ENCODE results near the gene ADCY7. TPM values are rescaled to one million over a fixed set of nuclear protein-coding genes. Genes with fewer than 3 reads are reported as not detected.

Gene ADCY7
- total and polyA plus RNA-seq, 9 of the 15 experiments (the other 6 are each of a cell fraction or from before 2014, with no cell fraction given) = 2.3 to 108 (median 28.6) TPM

DNA sequence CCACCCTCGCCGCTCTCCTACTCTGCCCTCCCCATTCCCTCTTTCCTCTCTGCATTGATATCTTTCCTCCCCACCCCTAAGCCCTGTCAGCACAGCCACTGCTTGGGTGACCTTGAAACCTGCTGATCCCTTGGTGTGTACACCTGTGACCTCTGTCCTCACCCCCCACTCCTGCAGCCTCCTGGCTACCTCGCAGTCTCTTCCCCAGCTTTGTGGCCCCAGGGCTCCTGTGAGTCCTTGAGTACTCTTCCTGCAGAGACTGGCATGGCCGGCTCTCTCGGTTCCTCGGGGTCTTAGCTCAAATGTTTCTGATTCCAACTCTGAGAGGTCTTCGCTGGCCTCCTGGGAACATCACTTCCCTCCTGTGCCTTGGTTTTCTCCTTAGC lies 31.7 kb downstream of the ADCY7 start:
- Histone ChIP-seq H3K9ac (ENCODE audit: insufficient read depth in 1 of 2, low read depth in 2 of 2, low read length in 2 of 2) (no peak overlapping the region), H3K4me2 (ENCODE audit: insufficient read depth, low read length) (no peak overlapping the region), H4K20me1 (replicated peaks; ENCODE audit: control insufficient read depth, insufficient read depth, low read length) (peaks cover 6% of the 10 kb centered on the region; the same call in 1 of the 2 replicates), H3K9me1 (ENCODE audit: control insufficient read depth, insufficient read depth, low read length) (no peaks in the 10 kb centered on the region), H2AFZ (ENCODE audit: low read depth, low read length) (no peak overlapping the region), H3K4me1 (replicated peaks in 1 of 2; ENCODE audit: control insufficient read depth in 2 of 2, insufficient read depth in 2 of 2, low read length in 2 of 2) (peaks cover 0 to 31% of the 10 kb centered on the region in 2 experiments; a peak in 1 of 5 replicates), H3K4me3 (no peak overlapping the region), H3K27ac (ENCODE audit: extremely low read depth, low read depth, low read length) (no peak overlapping the region), H3K9me3 (replicated peaks; ENCODE audit: control insufficient read depth, insufficient read depth, low read depth, low read length) (no peaks in the 10 kb centered on the region), H3K27me3 (ENCODE audit: control insufficient read depth in 2 of 2, insufficient read depth in 2 of 2, low read length in 2 of 2) (no peaks in the 10 kb centered on the region), H3K36me3 (ENCODE audit: control insufficient read depth, insufficient read depth, low read length) (peaks cover 91% of the 10 kb centered on the region; the same call in 2 of the 3 replicates), H3K79me2 (ENCODE audit: control insufficient read depth, insufficient read depth, low read length) (no peaks in the 10 kb centered on the region)
- POLR2A ChIA-PET = no interaction called here
- no peak for FAIRE-seq
- in situ Hi-C loops (cut with MboI) (no loop called here), intact Hi-C loops (cut with micrococcal nuclease) (no loop called here)
- DNase-seq (ENCODE audit: extremely low read depth in 1 of 4, low spot score in 3 of 4) = no peak
- CTCF ChIA-PET (ENCODE audit: low intra/inter-chr PET ratio) = no interaction called here
- BruUV-seq (replicated peaks) = no TSS peak
- 89% methylated on average over 5 of the region's 7 CpGs for WGBS (ENCODE audit: insufficient coverage, low coverage, missing lambda C conversion rate)
- TF ChIP-seq, protein P1, sequence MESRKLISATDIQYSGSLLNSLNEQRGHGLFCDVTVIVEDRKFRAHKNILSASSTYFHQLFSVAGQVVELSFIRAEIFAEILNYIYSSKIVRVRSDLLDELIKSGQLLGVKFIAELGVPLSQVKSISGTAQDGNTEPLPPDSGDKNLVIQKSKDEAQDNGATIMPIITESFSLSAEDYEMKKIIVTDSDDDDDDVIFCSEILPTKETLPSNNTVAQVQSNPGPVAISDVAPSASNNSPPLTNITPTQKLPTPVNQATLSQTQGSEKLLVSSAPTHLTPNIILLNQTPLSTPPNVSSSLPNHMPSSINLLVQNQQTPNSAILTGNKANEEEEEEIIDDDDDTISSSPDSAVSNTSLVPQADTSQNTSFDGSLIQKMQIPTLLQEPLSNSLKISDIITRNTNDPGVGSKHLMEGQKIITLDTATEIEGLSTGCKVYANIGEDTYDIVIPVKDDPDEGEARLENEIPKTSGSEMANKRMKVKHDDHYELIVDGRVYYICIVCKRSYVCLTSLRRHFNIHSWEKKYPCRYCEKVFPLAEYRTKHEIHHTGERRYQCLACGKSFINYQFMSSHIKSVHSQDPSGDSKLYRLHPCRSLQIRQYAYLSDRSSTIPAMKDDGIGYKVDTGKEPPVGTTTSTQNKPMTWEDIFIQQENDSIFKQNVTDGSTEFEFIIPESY (CRISPR knock-in tag; IDR thresholded peaks at IDR 0.05) = no peak
- TF ChIP-seq PHB (CRISPR knock-in tag; IDR thresholded peaks at IDR 0.05) = no peak
- TF ChIP-seq, protein P2, sequence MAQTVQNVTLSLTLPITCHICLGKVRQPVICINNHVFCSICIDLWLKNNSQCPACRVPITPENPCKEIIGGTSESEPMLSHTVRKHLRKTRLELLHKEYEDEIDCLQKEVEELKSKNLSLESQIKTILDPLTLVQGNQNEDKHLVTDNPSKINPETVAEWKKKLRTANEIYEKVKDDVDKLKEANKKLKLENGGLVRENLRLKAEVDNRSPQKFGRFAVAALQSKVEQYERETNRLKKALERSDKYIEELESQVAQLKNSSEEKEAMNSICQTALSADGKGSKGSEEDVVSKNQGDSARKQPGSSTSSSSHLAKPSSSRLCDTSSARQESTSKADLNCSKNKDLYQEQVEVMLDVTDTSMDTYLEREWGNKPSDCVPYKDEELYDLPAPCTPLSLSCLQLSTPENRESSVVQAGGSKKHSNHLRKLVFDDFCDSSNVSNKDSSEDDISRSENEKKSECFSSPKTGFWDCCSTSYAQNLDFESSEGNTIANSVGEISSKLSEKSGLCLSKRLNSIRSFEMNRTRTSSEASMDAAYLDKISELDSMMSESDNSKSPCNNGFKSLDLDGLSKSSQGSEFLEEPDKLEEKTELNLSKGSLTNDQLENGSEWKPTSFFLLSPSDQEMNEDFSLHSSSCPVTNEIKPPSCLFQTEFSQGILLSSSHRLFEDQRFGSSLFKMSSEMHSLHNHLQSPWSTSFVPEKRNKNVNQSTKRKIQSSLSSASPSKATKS (CRISPR knock-in tag; IDR thresholded peaks at IDR 0.05) = no peak
- no peak for ATAC-seq
